H9 (cell line): ENCODE data around the gene NEK5. TPM values are rescaled to one million over a fixed set of nuclear protein-coding genes. Genes with fewer than 3 reads are reported as not detected.

ENCODE experiments used
- DNase-seq: peaks from one replicate; pipeline ENCODE4 v3.0.0-alpha.2; 2017
- H2AFZ ChIP-seq: one replicate; pipeline ENCODE4 v1.6.1; 2013; ENCODE audit warnings: mild to moderate bottlenecking, low read length, control low read depth, moderate library complexity
- H2AK5ac ChIP-seq: 2 replicates; pipeline ENCODE4 v1.6.1; 2013; ENCODE audit warnings: low read length, control low read depth, mixed read lengths; ENCODE audit not compliant: insufficient read length
- H2BK120ac ChIP-seq: one replicate; pipeline ENCODE4 v1.6.1; 2013; ENCODE audit warnings: low read depth, mild to moderate bottlenecking, low read length, control low read depth, inconsistent platforms; ENCODE audit not compliant: poor library complexity, severe bottlenecking
- H2BK12ac ChIP-seq: 2 replicates; pipeline ENCODE4 v1.6.1; 2013; ENCODE audit warnings: low read length, control low read depth, mixed read lengths, low read depth; ENCODE audit not compliant: insufficient read length
- H2BK15ac ChIP-seq: 2 replicates; pipeline ENCODE4 v1.6.1; 2013; ENCODE audit warnings: low read depth, low read length, control low read depth
- H2BK20ac ChIP-seq: one replicate; pipeline ENCODE4 v1.6.1; 2013; ENCODE audit warnings: low read depth, mild to moderate bottlenecking, low read length, control low read depth, inconsistent platforms; ENCODE audit not compliant: poor library complexity, severe bottlenecking
- H2BK5ac ChIP-seq: 2 replicates; pipeline ENCODE4 v1.6.1; 2013; ENCODE audit warnings: low read length, control low read depth, mixed read lengths; ENCODE audit not compliant: insufficient read length
- H3K14ac ChIP-seq: 2 replicates; pipeline ENCODE4 v1.6.1; 2013; ENCODE audit warnings: low read length, control low read depth; ENCODE audit not compliant: insufficient read depth
- H3K18ac ChIP-seq: 2 replicates; pipeline ENCODE4 v1.6.1; 2013; ENCODE audit warnings: low read depth, mild to moderate bottlenecking, mixed read lengths, low read length, control low read depth; ENCODE audit not compliant: insufficient read length
- H3K23ac ChIP-seq: 2 replicates; pipeline ENCODE4 v1.6.1; 2013; ENCODE audit warnings: low read length, control low read depth, mixed read lengths, low read depth; ENCODE audit not compliant: insufficient read length
- H3K23me2 ChIP-seq: 2 replicates; pipeline ENCODE4 v1.6.1; 2013; ENCODE audit warnings: low read depth, mild to moderate bottlenecking, mixed read lengths, low read length, control low read depth; ENCODE audit not compliant: insufficient read length, poor library complexity, severe bottlenecking
- H3K27ac ChIP-seq: 2 replicates; pipeline ENCODE4 v1.5.1; 2013; ENCODE audit warnings: low read length, control low read depth, mixed read lengths, low read depth; ENCODE audit not compliant: insufficient read length
- H3K27me3 ChIP-seq: 2 replicates; pipeline ENCODE4 v1.6.1; 2013; ENCODE audit warnings: low read length, control low read depth, inconsistent platforms; ENCODE audit not compliant: insufficient read depth
- H3K4ac ChIP-seq: 2 replicates; pipeline ENCODE4 v1.6.1; 2013; ENCODE audit warnings: low read depth, mild to moderate bottlenecking, control low read depth, inconsistent platforms, low read length, moderate library complexity
- H3K4me1 ChIP-seq: 2 replicates; pipeline ENCODE4 v1.6.1; 2013; ENCODE audit warnings: low read length, control low read depth, inconsistent platforms; ENCODE audit not compliant: insufficient read depth
- H3K4me2 ChIP-seq: 2 replicates; pipeline ENCODE4 v1.6.1; 2013; ENCODE audit warnings: low read length, control low read depth, mixed read lengths; ENCODE audit not compliant: insufficient read length, insufficient read depth
- H3K56ac ChIP-seq: 2 replicates; pipeline ENCODE4 v1.6.1; 2013; ENCODE audit warnings: low read depth, mild to moderate bottlenecking, mixed read lengths, low read length, control low read depth; ENCODE audit not compliant: insufficient read length
- H3K79me1 ChIP-seq: 2 replicates; pipeline ENCODE4 v1.6.1; 2013; ENCODE audit warnings: low read depth, mild to moderate bottlenecking, moderate library complexity, low read length, control low read depth, inconsistent platforms; ENCODE audit not compliant: insufficient read depth, poor library complexity, severe bottlenecking
- H3K79me2 ChIP-seq: 2 replicates; pipeline ENCODE4 v1.6.1; 2013; ENCODE audit warnings: low read length, control low read depth, inconsistent platforms; ENCODE audit not compliant: insufficient read depth
- H3K9ac ChIP-seq: 2 replicates; pipeline ENCODE4 v1.6.1; 2013; ENCODE audit warnings: low read length, control low read depth, mixed read lengths; ENCODE audit not compliant: insufficient read length; ENCODE audit errors: extremely low read depth
- H3K9me3 ChIP-seq: one replicate; pipeline ENCODE4 v1.6.1; 2013; ENCODE audit warnings: low read depth, low read length, inconsistent platforms; ENCODE audit not compliant: control insufficient read depth
- H3T11ph ChIP-seq: one replicate; pipeline ENCODE4 v1.6.1; 2013; ENCODE audit warnings: mild to moderate bottlenecking, low read length, control low read depth, inconsistent platforms
- H4K20me1 ChIP-seq: one replicate; pipeline ENCODE4 v1.6.1; 2013; ENCODE audit not compliant: control insufficient read depth, insufficient read length, insufficient read depth
- H4K5ac ChIP-seq: 2 replicates; pipeline ENCODE4 v1.6.1; 2013; ENCODE audit warnings: low read depth, mild to moderate bottlenecking, mixed read lengths, low read length, control low read depth; ENCODE audit not compliant: insufficient read length
- H4K8ac ChIP-seq: replicated peaks from 2 replicates; pipeline ENCODE4 v1.6.1; 2013; ENCODE audit warnings: low read length, control low read depth, mixed read lengths, low read depth; ENCODE audit not compliant: insufficient read length
- H4K91ac ChIP-seq: 2 replicates; pipeline ENCODE4 v1.6.1; 2013; ENCODE audit warnings: low read depth, mild to moderate bottlenecking, moderate library complexity, mixed read lengths, low read length, control low read depth; ENCODE audit not compliant: insufficient read length
- H3K27ac Mint-ChIP-seq, 3 experiments: 2 replicates in 2 of 3; 3 replicates in 1 of 3; pipeline ENCODE4 v1.8.0; 2020 to 2021; ENCODE audit warnings: mixed read lengths in 3 of 3, mild to moderate bottlenecking in 1 of 3, moderate library complexity in 1 of 3
- H3K27me3 Mint-ChIP-seq: 2 replicates; pipeline ENCODE4 v1.8.0; 2021; ENCODE audit warnings: low read depth, mild to moderate bottlenecking, moderate library complexity, mixed read lengths
- H3K36me3 Mint-ChIP-seq, 3 experiments: 2 replicates in 2 of 3; 3 replicates in 1 of 3; pipeline ENCODE4 v1.8.0; 2020 to 2021; ENCODE audit warnings: low read depth in 3 of 3, mixed read lengths in 3 of 3; ENCODE audit not compliant: insufficient read depth in 1 of 3
- H3K4me1 Mint-ChIP-seq, 2 experiments: 2 replicates each; pipeline ENCODE4 v1.8.0; 2020; ENCODE audit warnings: mixed read lengths in 2 of 2
- H3K4me3 Mint-ChIP-seq, 2 experiments: 2 replicates in 1 of 2; 3 replicates in 1 of 2; pipeline ENCODE4 v1.8.0; 2020 to 2021; ENCODE audit warnings: mild to moderate bottlenecking in 2 of 2, mixed read lengths in 2 of 2, moderate library complexity in 1 of 2
- H3K9me3 Mint-ChIP-seq, 2 experiments: 2 replicates in 1 of 2; 3 replicates in 1 of 2; pipeline ENCODE4 v1.8.0; 2020; ENCODE audit warnings: mild to moderate bottlenecking in 2 of 2, mixed read lengths in 2 of 2, moderate library complexity in 1 of 2
- whole genome bisulfite sequencing: extraction: QIAGEN DNeasy Blood & Tissue Kit; methylation state at CpG from one replicate; pipeline ENCODE4 v1.1.7; 2013; ENCODE audit warnings: missing lambda C conversion rate, low lambda C conversion rate, mixed read lengths; ENCODE audit not compliant: insufficient read length; ENCODE audit errors: extremely low coverage; 5-methylcytosine and 5-hydroxymethylcytosine counted together
- total RNA-seq: library from RNA; stranded (reverse); gene quantifications from 2 replicates; pipeline ENCODE4 v1.2.1, GENCODE V29; 2021
- TF ChIP-seq, protein P1 (sequence below): fragments of 200-600 bp; sonication (generic); conservative IDR thresholded peaks from 3 replicates; pipeline ENCODE4 v1.8.0; 2021; ENCODE audit warnings: antibody characterized with exemption, mild to moderate bottlenecking

Gene NEK5
- total RNA-seq, 1 experiment from 2014 or later, result 0.26 TPM

DNA sequence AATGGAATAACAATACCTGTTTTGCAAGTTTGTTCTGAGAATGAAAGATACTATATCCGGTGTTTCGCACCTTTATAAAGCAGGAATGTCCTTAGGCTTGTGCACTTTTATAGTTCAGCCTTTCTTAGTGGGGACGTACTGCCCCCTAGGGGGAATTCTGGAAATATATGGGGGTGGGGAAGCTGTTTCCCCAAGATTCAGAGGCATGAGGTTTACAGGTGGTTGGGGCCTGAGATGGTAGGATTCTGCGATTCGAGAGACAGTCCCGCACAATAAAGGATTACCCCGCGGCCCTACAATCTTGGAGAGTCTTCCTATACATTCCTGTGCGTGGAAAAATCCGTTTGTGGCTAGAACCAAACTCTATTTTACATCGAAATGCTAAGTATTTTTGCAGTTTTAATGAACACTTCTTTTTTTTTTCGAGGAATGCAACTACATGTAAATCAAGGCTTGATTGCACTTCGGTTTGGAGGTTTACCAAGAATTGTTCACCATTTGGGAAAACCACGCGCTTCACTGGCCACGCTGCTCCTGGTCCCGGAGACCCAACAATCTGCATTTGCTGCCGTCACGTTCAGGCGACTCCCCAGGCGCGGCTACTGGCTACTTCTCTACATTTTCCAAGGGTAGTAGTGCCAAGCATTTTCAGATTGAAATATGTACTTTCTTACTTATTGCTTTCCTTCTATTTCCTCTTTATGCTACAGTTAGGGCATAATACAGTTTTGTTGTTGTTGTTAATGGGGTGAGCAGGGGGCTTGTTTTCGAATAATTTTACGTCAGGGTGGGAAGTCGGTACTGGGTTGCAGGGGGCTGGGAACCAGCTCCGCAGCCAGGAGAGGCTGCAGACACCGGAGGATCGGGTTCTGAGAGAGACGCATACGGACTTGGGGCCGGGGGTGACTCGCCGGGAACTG lies 830 bp downstream of the NEK5 start:
- Histone ChIP-seq H2AFZ (peak overlapping the region; percentile 26), H3K9me3 (peaks cover 4% of the 10 kb centered on the region), H3K27me3 (no peaks in the 10 kb centered on the region; the same call in 1 of the 2 replicates), H3K56ac (no peak overlapping the region), H3K4me2 (peak overlapping the region; percentile 80), H3T11ph (no peak overlapping the region), H2BK20ac (no peak overlapping the region), H3K27ac (no peak overlapping the region), H2BK5ac (no peak overlapping the region), H3K79me1 (no peaks in the 10 kb centered on the region), H3K14ac (no peak overlapping the region), H3K9ac (no peak overlapping the region), H2BK120ac (no peak overlapping the region), H2BK12ac (no peak overlapping the region), H3K23ac (no peak overlapping the region), H4K91ac (no peak overlapping the region), H3K79me2 (no peaks in the 10 kb centered on the region), H4K20me1 (no peaks in the 10 kb centered on the region), H2AK5ac (no peak overlapping the region), H4K8ac (no peak overlapping the region), H3K4me1 (no peaks in the 10 kb centered on the region), H3K23me2 (peaks cover 8% of the 10 kb centered on the region), H3K18ac (no peak overlapping the region), H2BK15ac (no peak overlapping the region), H4K5ac (no peak overlapping the region), H3K4ac (no peak overlapping the region)
- peaks cover 0 to 3% of the 10 kb centered on the region in 2 experiments; a peak in 1 of 5 replicates for H3K9me3 Mint-ChIP-seq
- H3K4me1 Mint-ChIP-seq, result peaks cover 15 to 18% of the 10 kb centered on the region in 2 experiments
- peak overlapping the region in 1 of 3 experiments; percentile 4; a peak in 1 of 7 replicates for H3K27ac Mint-ChIP-seq
- no CpG with 5 or more reads among the region's 33 CpGs for WGBS
- DNase-seq, result peak; percentile 72
- peaks cover 17 to 24% (median 19%) of the 10 kb centered on the region in 3 experiments for H3K36me3 Mint-ChIP-seq
- TF ChIP-seq, protein P1, sequence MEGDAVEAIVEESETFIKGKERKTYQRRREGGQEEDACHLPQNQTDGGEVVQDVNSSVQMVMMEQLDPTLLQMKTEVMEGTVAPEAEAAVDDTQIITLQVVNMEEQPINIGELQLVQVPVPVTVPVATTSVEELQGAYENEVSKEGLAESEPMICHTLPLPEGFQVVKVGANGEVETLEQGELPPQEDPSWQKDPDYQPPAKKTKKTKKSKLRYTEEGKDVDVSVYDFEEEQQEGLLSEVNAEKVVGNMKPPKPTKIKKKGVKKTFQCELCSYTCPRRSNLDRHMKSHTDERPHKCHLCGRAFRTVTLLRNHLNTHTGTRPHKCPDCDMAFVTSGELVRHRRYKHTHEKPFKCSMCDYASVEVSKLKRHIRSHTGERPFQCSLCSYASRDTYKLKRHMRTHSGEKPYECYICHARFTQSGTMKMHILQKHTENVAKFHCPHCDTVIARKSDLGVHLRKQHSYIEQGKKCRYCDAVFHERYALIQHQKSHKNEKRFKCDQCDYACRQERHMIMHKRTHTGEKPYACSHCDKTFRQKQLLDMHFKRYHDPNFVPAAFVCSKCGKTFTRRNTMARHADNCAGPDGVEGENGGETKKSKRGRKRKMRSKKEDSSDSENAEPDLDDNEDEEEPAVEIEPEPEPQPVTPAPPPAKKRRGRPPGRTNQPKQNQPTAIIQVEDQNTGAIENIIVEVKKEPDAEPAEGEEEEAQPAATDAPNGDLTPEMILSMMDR, result peak; percentile 96
- H3K4me3 Mint-ChIP-seq, result peak overlapping the region; percentile 68 to 87
- H3K27me3 Mint-ChIP-seq, result peaks cover 16% of the 10 kb centered on the region
